ENCODE results near the gene ZGLP1.
"Not testable (repeated sequence)": the region's sequence is repeated elsewhere in the genome, so short reads cannot be mapped to it uniquely, and the experiment has no call there.

The ZGLP1 gene

GRCh38 chr19:10288662-10289166 lies 20.9 kb downstream of the ZGLP1 start:
- DNase-seq (ENCODE audit: insufficient read length, low spot score) (peak; percentile 56), FAIRE-seq (no peak)
- TF ChIP-seq CTCF (IDR thresholded peaks at IDR 0.05; ENCODE audit: insufficient read depth, missing control alignments), result no peak

GRCh38 chr19:10286803-10287737 lies 22.5 kb downstream of the ZGLP1 start, which contains the start of gene ICAM4:
ICAM4 (plus strand) TSS chr19:10286955; CDS start chr19:10287013, 58 bp downstream.
- TF ChIP-seq CTCF (IDR thresholded peaks at IDR 0.05; ENCODE audit: insufficient read depth, missing control alignments), result no peak
- no peak for DNase-seq (ENCODE audit: insufficient read length, low spot score)
- no peak for FAIRE-seq

- no peak for TF ChIP-seq CTCF (IDR thresholded peaks at IDR 0.05; ENCODE audit: insufficient read depth, missing control alignments)
- FAIRE-seq, result no peak
- DNase-seq (ENCODE audit: insufficient read length, low spot score), result no peak
These were observed 24.2 kb downstream of the ZGLP1 start for GRCh38 chr19:10285393-10285792.

GRCh38 chr19:10284960-10285278 lies 24.7 kb downstream of the ZGLP1 start:
- DNase-seq (ENCODE audit: insufficient read length, low spot score), result no peak
- no peak for TF ChIP-seq CTCF (IDR thresholded peaks at IDR 0.05; ENCODE audit: insufficient read depth, missing control alignments)
- no peak for FAIRE-seq

DNA sequence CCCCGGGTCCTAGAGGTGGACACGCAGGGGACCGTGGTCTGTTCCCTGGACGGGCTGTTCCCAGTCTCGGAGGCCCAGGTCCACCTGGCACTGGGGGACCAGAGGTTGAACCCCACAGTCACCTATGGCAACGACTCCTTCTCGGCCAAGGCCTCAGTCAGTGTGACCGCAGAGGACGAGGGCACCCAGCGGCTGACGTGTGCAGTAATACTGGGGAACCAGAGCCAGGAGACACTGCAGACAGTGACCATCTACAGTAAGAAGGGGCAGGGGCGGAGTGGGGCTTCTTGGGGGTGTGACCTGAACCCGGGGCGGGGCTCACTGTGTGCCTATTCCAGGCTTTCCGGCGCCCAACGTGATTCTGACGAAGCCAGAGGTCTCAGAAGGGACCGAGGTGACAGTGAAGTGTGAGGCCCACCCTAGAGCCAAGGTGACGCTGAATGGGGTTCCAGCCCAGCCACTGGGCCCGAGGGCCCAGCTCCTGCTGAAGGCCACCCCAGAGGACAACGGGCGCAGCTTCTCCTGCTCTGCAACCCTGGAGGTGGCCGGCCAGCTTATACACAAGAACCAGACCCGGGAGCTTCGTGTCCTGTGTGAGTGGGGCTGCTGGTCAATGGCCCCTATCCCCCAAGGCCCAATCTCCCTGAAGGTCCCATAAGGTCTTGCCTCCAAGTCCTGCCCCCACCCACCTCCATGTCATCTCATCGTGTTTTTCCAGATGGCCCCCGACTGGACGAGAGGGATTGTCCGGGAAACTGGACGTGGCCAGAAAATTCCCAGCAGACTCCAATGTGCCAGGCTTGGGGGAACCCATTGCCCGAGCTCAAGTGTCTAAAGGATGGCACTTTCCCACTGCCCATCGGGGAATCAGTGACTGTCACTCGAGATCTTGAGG lies 25.3 kb downstream of the ZGLP1 start:
- no peak for TF ChIP-seq CTCF (IDR thresholded peaks at IDR 0.05; ENCODE audit: insufficient read depth, missing control alignments)
- DNase-seq (ENCODE audit: insufficient read length, low spot score) (no peak), FAIRE-seq (no peak)

GRCh38 chr19:10283301-10284064 lies 26.1 kb downstream of the ZGLP1 start:
- FAIRE-seq, result no peak
- TF ChIP-seq CTCF (IDR thresholded peaks at IDR 0.05; ENCODE audit: insufficient read depth, missing control alignments), result no peak
- no peak for DNase-seq (ENCODE audit: insufficient read length, low spot score)

DNA sequence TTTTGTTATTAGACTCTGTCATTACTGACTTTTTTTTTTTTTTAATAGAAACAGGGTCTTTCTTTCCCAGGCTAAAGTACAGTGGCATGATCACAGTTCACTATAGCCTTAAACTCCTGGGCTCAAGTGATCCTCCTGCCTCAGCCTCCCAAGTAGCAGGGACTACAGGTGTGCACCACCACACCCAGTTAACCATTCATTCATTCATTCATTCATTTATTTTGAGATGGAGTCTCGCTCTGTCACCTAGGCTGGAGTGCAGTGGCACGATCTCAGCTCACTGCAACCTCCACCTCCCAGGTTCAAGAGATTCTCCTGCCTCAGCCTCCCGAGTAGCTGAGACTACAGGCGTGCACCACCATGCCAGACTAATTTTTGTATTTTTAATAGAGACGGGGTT lies 27.6 kb downstream of the ZGLP1 start:
- not testable (repeated sequence) for DNase-seq (ENCODE audit: insufficient read length, low spot score); FAIRE-seq

Measured in D721Med (cell line).